ENCODE results near the gene CORO7.

CORO7 gene

DNA sequence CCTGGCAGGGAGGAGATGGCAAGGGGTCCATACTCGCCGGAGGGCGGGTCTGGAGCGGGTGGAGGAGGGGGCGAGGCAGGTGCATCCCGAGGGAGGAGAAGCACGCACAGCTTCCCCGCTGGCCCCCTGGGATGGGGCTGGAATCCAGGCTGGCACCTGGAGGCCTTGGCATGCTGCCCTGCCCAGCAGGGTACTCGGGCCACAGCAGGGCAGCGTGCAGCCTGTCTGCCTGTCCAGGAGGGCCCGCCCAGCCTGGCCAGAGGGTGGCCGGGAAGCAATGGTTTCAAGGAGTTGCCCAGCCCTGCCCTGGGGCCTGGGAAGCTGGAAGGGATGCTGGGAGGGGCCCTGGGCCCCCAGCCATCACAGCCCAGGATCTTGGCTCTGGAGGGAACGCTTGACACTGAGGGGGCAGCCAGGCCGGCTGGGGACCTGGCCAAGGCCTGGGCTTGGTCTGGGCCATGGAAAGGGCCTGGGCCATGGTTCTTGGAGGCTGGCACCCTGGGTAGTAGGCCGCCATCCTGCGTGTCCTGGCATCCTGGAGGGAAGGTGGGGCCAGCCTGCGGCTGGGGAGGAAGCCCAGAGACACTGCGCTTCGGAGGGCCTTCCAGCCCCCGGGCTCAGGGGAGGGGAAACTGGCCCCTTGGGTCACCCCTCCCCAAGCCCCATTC is 99.4 kb downstream of the CORO7 start:
- DNase-seq (ENCODE audit: low read depth), result no peak
- H3K4me3 ChIP-seq (ENCODE audit: low read depth, low read length), result peak overlapping the region; percentile 53
- TF ChIP-seq, protein P1, sequence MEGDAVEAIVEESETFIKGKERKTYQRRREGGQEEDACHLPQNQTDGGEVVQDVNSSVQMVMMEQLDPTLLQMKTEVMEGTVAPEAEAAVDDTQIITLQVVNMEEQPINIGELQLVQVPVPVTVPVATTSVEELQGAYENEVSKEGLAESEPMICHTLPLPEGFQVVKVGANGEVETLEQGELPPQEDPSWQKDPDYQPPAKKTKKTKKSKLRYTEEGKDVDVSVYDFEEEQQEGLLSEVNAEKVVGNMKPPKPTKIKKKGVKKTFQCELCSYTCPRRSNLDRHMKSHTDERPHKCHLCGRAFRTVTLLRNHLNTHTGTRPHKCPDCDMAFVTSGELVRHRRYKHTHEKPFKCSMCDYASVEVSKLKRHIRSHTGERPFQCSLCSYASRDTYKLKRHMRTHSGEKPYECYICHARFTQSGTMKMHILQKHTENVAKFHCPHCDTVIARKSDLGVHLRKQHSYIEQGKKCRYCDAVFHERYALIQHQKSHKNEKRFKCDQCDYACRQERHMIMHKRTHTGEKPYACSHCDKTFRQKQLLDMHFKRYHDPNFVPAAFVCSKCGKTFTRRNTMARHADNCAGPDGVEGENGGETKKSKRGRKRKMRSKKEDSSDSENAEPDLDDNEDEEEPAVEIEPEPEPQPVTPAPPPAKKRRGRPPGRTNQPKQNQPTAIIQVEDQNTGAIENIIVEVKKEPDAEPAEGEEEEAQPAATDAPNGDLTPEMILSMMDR (IDR thresholded peaks at IDR 0.05; ENCODE audit: control insufficient read depth, extremely low read depth, insufficient read depth), result no peak

DNA sequence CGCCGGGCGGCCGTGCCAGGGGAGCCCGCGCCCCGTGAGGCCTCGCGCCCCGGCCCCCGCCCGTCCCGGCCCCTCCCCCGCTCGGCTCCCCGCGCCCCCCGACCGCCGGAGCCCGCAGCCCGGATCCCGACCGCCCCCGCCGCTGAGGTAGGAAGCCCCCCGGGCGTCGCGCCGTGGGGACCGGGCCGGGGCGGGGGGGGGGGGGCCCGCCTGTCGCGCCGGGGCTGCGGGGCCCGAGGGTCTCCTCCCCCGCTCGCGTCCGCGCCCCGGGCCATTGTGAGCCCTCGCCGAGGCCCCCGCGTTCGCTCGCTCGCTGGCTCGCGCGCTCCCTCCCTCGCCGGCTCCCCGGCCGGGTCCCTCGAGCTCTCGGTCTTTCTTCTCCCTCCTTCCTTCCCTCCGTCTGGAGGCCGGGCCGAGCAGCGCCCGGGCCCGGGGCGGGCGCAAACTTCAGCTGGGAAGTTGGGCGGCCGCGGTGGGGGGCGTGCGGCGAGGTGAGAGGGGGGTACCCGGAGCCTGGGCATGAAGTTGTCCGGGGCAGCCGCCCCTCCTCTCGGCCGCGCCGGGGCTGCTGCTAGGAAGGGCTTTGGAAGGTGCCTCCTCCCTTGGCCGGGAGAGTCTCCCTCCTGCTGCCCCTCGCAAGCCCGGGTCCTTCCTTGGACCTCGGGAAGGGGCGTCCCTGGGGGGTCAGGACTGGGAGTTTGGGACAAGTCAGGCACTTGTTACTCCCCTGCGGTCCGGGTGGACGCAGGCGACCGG is 100.1 kb downstream of the CORO7 start:
- TF ChIP-seq, protein P1 (IDR thresholded peaks at IDR 0.05; ENCODE audit: control insufficient read depth, extremely low read depth, insufficient read depth), result no peak
- peak overlapping the region; percentile 53 for H3K4me3 ChIP-seq (ENCODE audit: low read depth, low read length)
- DNase-seq (ENCODE audit: low read depth), result no peak

DNA sequence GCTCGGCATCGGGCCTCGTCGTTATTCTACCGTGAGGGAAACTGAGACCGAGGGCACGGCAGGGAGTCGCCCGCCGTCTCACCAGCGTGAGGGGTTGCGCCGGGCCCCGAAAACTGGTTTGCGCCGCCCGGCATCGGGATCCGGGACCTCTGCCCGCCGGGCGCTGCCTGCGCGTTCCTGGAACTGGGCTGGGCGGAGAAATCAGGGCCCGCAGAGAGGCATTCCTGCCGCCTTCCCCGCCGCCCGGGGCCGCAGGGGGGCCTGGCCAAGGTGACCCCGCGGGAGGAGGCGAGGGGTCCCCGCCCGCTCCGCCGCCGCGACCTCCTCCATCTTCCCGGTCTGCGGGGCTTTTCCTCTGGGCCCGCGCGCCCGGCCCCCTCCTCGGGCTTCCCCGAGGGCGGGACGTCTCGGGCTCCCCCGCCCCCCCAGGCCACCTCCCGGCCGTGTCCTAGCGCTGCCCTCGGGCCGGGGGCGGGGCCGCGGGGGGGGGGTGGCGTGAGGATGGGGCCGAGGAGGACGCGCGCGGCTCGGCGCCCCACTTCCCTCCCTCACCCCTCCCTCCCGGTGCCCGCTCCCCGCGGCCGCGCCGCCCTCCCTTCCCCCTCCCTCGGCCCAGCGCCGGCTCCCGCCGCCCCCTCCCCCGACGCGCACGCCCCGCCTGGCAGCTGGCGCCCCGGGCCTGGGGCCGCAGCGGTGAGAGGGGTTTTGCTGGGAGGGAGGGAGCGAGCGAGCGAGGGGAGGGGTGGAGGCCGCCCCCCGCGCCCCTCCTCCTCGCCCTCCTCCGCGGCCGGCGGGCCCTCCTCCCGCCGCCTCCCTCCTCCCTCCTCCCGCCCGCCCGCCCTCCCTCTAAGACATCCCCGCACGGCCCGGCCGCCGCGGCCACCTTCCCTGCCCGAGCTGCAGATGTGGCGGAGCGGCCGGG is 100.9 kb downstream of the CORO7 start, which contains the start of gene GLIS2:
GLIS2 (plus strand) TSS at position 882 of the 922 bp plus-strand sequence. CDS start 16,214 bp downstream, outside the sequence.
- H3K4me3 ChIP-seq (ENCODE audit: low read depth, low read length), result peak within 1 kb of the TSS; percentile 53
- DNase-seq (ENCODE audit: low read depth), result no peak
- TF ChIP-seq, protein P1 (IDR thresholded peaks at IDR 0.05; ENCODE audit: control insufficient read depth, extremely low read depth, insufficient read depth), result no peak

DNA sequence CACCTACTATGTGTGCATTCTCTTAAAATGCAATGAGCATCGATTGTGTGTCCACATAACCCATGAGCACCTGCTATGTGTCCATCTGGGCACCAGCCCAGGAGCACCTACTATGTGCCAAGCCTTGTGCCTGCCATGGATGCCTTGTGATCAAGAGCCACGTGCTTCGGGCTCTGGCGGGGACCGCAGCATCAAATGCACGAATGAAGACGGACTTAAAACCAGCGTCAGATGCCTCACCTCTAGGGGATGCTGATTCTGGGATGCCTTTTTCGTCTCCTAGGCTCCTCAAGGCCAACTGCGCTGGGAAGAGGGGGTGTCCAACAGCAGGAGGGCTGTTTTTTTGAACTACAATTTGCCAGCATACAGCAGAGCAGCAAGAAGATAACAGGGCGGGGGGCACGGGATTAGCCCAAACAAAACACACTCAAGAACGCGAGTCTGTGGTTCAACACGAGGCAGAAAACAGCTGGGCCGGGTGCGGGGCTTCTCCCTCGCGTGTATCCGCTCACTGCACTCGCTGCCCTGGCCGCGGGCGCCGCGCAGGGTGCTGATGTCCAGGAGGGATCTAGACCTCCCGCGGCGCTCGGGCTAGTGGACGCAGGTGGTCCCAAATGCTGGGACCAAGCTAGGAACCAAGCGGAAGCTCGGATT is 101.7 kb downstream of the CORO7 start:
- H3K4me3 ChIP-seq (ENCODE audit: low read depth, low read length), result peak overlapping the region; percentile 41
- TF ChIP-seq, protein P1 (IDR thresholded peaks at IDR 0.05; ENCODE audit: control insufficient read depth, extremely low read depth, insufficient read depth), result no peak
- DNase-seq (ENCODE audit: low read depth), result no peak

DNA sequence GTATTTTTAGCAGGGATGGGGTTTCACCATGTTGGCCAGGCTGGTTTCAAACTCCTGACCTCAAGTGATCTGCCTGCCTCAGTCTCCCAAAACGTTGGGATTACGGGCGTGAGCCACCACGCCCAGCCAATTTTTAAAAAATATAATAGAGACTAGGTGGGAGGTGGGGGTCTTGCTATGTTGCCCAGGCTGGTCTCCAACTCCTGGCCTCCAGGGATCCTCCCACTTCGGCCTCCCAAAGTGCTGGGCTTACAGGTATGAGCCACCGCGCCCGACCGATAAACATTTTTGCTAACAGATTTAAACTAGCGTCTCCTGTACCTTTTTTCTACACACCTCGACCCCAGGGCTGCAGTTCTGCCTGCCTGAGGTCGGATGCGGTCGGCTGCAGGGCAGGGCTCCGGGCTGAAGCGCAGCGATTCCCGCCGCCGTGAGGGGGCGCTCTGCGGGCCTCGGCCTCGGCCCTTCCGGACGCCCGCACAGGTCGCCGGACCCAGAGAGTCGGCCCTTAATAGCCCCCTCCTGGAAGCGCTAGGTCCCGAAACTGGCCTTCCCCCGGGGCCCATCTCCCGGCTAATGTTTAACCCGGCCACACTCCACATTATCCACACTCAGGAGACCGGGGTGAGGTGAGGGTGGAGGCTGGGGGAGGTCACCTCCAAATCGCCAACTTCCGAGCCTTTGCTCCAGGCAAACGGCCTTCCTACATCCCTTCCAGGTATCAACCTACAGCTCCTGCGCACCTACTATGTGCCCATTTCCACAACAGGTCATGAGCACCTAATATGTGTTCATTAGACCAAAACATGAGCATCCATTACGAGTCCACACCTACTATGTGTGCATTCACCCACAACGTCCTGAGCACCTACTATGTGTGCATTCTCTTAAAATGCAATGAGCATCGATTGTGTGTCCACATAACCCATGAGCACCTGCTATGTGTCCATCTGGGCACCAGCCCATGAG is 102.5 kb downstream of the CORO7 start:
- no peak overlapping the region for H3K4me3 ChIP-seq (ENCODE audit: low read depth, low read length)
- TF ChIP-seq, protein P1 (IDR thresholded peaks at IDR 0.05; ENCODE audit: control insufficient read depth, extremely low read depth, insufficient read depth), result 0 out of 2 replicates have a peak, but pooled peaks have one; percentile 2
- DNase-seq (ENCODE audit: low read depth), result no peak

Data from LNCaP clone FGC (cell line).